ENCODE results near the gene SLC25A44.

The SLC25A44 gene

GRCh38 chr1:156146769-156147405, 47.0 kb upstream of the SLC25A44 start:
- Histone ChIP-seq H3K27ac (ENCODE audit: poor library complexity, severe bottlenecking) (no peak overlapping the region), H3K4me1 (ENCODE audit: insufficient read depth, poor library complexity, severe bottlenecking) (peaks cover 3% of the 10 kb centered on the region)

GRCh38 chr1:156148216-156148615, 45.7 kb upstream of the SLC25A44 start:
- Histone ChIP-seq H3K27ac (ENCODE audit: poor library complexity, severe bottlenecking) (no peak overlapping the region), H3K27me3 (ENCODE audit: insufficient read depth, poor library complexity, severe bottlenecking) (no peaks in the 10 kb centered on the region), H3K4me3 (ENCODE audit: severe bottlenecking) (no peak overlapping the region), H3K9me3 (ENCODE audit: severe bottlenecking) (no peaks in the 10 kb centered on the region), H3K4me1 (ENCODE audit: insufficient read depth, poor library complexity, severe bottlenecking) (peaks cover 12% of the 10 kb centered on the region), H3K36me3 (ENCODE audit: low read depth) (no peaks in the 10 kb centered on the region)
- no peak for DNase-seq (ENCODE audit: low spot score)
- TF ChIP-seq CTCF (IDR thresholded peaks at IDR 0.05; ENCODE audit: poor library complexity, severe bottlenecking): no peak
- ATAC-seq (ENCODE audit: low read depth): no peak

More at GRCh38 chr1:156146769-156147405, 47.0 kb upstream of the SLC25A44 start:
- Histone ChIP-seq H3K4me3 (ENCODE audit: severe bottlenecking) (no peak overlapping the region), H3K9me3 (ENCODE audit: severe bottlenecking) (no peaks in the 10 kb centered on the region), H3K36me3 (ENCODE audit: low read depth) (no peaks in the 10 kb centered on the region), H3K27me3 (ENCODE audit: insufficient read depth, poor library complexity, severe bottlenecking) (no peaks in the 10 kb centered on the region)
- TF ChIP-seq CTCF (IDR thresholded peaks at IDR 0.05; ENCODE audit: poor library complexity, severe bottlenecking): no peak
- no peak for ATAC-seq (ENCODE audit: low read depth)
- DNase-seq (ENCODE audit: low spot score): no peak

- H3K36me3 ChIP-seq (ENCODE audit: low read depth): no peaks in the 10 kb centered on the region
- ATAC-seq (ENCODE audit: low read depth) (no peak), DNase-seq (ENCODE audit: low spot score) (no peak)
- H3K27me3 ChIP-seq (ENCODE audit: insufficient read depth, poor library complexity, severe bottlenecking): no peaks in the 10 kb centered on the region
- peaks cover 13% of the 10 kb centered on the region for H3K4me1 ChIP-seq (ENCODE audit: insufficient read depth, poor library complexity, severe bottlenecking)
- TF ChIP-seq CTCF (IDR thresholded peaks at IDR 0.05; ENCODE audit: poor library complexity, severe bottlenecking): no peak
- H3K9me3 ChIP-seq (ENCODE audit: severe bottlenecking): no peaks in the 10 kb centered on the region
- H3K27ac ChIP-seq (ENCODE audit: poor library complexity, severe bottlenecking): no peak overlapping the region
- no peak overlapping the region for H3K4me3 ChIP-seq (ENCODE audit: severe bottlenecking)
These were observed 44.3 kb upstream of the SLC25A44 start for GRCh38 chr1:156149374-156150332.

- Histone ChIP-seq H3K27ac (ENCODE audit: poor library complexity, severe bottlenecking) (no peak overlapping the region), H3K36me3 (ENCODE audit: low read depth) (no peaks in the 10 kb centered on the region), H3K9me3 (ENCODE audit: severe bottlenecking) (no peaks in the 10 kb centered on the region), H3K4me3 (ENCODE audit: severe bottlenecking) (no peak overlapping the region), H3K27me3 (ENCODE audit: insufficient read depth, poor library complexity, severe bottlenecking) (no peaks in the 10 kb centered on the region), H3K4me1 (ENCODE audit: insufficient read depth, poor library complexity, severe bottlenecking) (peaks cover 13% of the 10 kb centered on the region)
- ATAC-seq (ENCODE audit: low read depth) (no peak), DNase-seq (ENCODE audit: low spot score) (no peak)
- no peak for TF ChIP-seq CTCF (IDR thresholded peaks at IDR 0.05; ENCODE audit: poor library complexity, severe bottlenecking)
These were observed 43.4 kb upstream of the SLC25A44 start for GRCh38 chr1:156150333-156151011.
